ENCODE measurements around the gene C3orf49.

DNA sequence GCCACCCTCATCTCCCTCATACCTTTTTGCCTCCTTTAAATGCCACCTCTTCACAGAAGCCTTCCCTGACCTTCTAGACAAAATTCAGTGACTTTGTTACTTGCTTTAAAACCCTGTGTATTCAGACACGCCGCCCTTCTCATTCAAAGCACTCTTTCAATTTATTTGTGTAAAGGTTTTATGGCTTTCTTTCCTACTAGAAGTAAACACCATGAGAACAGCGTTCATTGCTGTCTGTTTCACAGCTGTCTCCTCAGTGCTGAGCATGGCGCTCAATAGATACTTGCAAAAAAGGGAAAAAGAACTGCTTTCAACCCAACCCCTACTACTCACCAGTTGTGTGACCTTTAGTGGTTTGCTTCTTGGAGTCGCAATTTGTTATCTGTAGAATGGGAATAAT, 61.6 kb downstream of the C3orf49 start:
- TF ChIP-seq CTCF (conservative IDR thresholded peaks at IDR 0.05; ENCODE audit: low read length) (no peak), EZH2phosphoT487 (IDR thresholded peaks at IDR 0.05; ENCODE audit: borderline replicate concordance, low read depth, low read length) (no peak)
